MCF 10A (cell line): ENCODE measurements around the gene ZNF629. TPM values are rescaled to one million over a fixed set of nuclear protein-coding genes. Genes with fewer than 3 reads are reported as not detected.

ENCODE experiments used
- BruUV-seq: library from RNA; stranded (reverse); fragments of 400-500 nt; replicated peaks from 2 replicates; lab custom pipeline; 2021; lab: Mats Ljungman, UMichigan
- CTCF ChIA-PET: fragments of 300-600 bp; sonication (Branson Sonifier 250); formaldehyde crosslinking; extraction: SDS; loops from one replicate; lab custom pipeline; 2021; ENCODE audit warnings: antibody characterized with exemption, inconsistent platforms; lab: Yijun Ruan, JAX
- POLR2A ChIA-PET: fragments of 300-600, 350-650 bp; sonication (Branson Sonifier 250); formaldehyde crosslinking; extraction: SDS; loops from one replicate; lab custom pipeline; 2020; ENCODE audit warnings: antibody characterized with exemption, inconsistent platforms; lab: Yijun Ruan, JAX
- DNase-seq: peaks from one replicate; pipeline ENCODE4 v3.0.0-alpha.2; 2018; ENCODE audit not compliant: unreplicated experiment
- H3K27ac Mint-ChIP-seq: one replicate; pipeline ENCODE4 v1.8.0; 2022; ENCODE audit warnings: mild to moderate bottlenecking, low read depth, mixed read lengths; ENCODE audit not compliant: unreplicated experiment
- H3K27me3 Mint-ChIP-seq: one replicate; pipeline ENCODE4 v1.8.0; 2022; ENCODE audit warnings: mixed read lengths; ENCODE audit not compliant: insufficient read depth, unreplicated experiment
- H3K36me3 Mint-ChIP-seq: one replicate; pipeline ENCODE4 v1.8.0; 2022; ENCODE audit warnings: mild to moderate bottlenecking, moderate library complexity, mixed read lengths; ENCODE audit not compliant: insufficient read depth, unreplicated experiment
- H3K4me1 Mint-ChIP-seq: one replicate; pipeline ENCODE4 v1.8.0; 2022; ENCODE audit warnings: mixed read lengths; ENCODE audit not compliant: insufficient read depth, unreplicated experiment
- H3K4me3 Mint-ChIP-seq: one replicate; pipeline ENCODE4 v1.8.0; 2022; ENCODE audit warnings: mild to moderate bottlenecking, moderate library complexity, mixed read lengths; ENCODE audit not compliant: unreplicated experiment
- H3K9me3 Mint-ChIP-seq: one replicate; pipeline ENCODE4 v1.8.0; 2022; ENCODE audit warnings: mixed read lengths; ENCODE audit not compliant: unreplicated experiment
- CTCF ChIP-seq: fragments of 200-600 bp; IDR thresholded peaks from one replicate; pipeline ENCODE4 v1.8.0; 2022; ENCODE audit warnings: antibody characterized with exemption, mild to moderate bottlenecking; ENCODE audit not compliant: unreplicated experiment
- intact Hi-C: fragments of 100-400 bp; cut with micrococcal nuclease; formaldehyde crosslinking; loops from 2 replicates; pipeline ENCODE4 v1.14.1; 2022
- total RNA-seq: library from RNA; stranded (reverse); gene quantifications from 2 replicates; pipeline ENCODE4 v1.2.3, GENCODE V29; 2022

ZNF629 gene
- total RNA-seq, 1 experiment from 2014 or later: 10.9 TPM

GRCh38 chr16:30769379-30770089 lies 17.5 kb downstream of the ZNF629 start:
- H3K9me3 Mint-ChIP-seq: no peaks in the 10 kb centered on the region
- H3K27ac Mint-ChIP-seq: no peak overlapping the region
- H3K4me1 Mint-ChIP-seq: peaks cover 6% of the 10 kb centered on the region
- POLR2A ChIA-PET: interaction anchor here (0.7 kb wide), 1 partner anchor 171 kb away, joined by 3 read pairs; no protein-coding TSS in a partner anchor
- CTCF ChIA-PET: interaction anchor here (0.6 to 1.0 kb wide), 3 partner anchors 111 to 131 kb away, joined by 3 to 8 read pairs (median 3); no protein-coding TSS in a partner anchor
- intact Hi-C loops: no loop called here
- no peaks in the 10 kb centered on the region for H3K27me3 Mint-ChIP-seq
- DNase-seq: no peak
- no peak overlapping the region for H3K4me3 Mint-ChIP-seq
- H3K36me3 Mint-ChIP-seq: peaks cover 82% of the 10 kb centered on the region
- no TSS peak for BruUV-seq
- TF ChIP-seq CTCF: no peak

GRCh38 chr16:30768583-30769181 lies 18.3 kb downstream of the ZNF629 start:
- CTCF ChIA-PET: interaction anchor here (0.6 to 0.9 kb wide), 2 partner anchors 133 to 177 kb away, joined by 3 to 4 read pairs; no protein-coding TSS in a partner anchor
- H3K27me3 Mint-ChIP-seq: no peaks in the 10 kb centered on the region
- peaks cover 82% of the 10 kb centered on the region for H3K36me3 Mint-ChIP-seq
- no peak for TF ChIP-seq CTCF
- intact Hi-C loops: no loop called here
- no peak overlapping the region for H3K27ac Mint-ChIP-seq
- POLR2A ChIA-PET: no interaction called here
- peaks cover 9% of the 10 kb centered on the region for H3K4me1 Mint-ChIP-seq
- TSS peak; percentile 30 for BruUV-seq
- no peaks in the 10 kb centered on the region for H3K9me3 Mint-ChIP-seq
- no peak overlapping the region for H3K4me3 Mint-ChIP-seq
- no peak for DNase-seq

GRCh38 chr16:30767767-30768465 lies 19.1 kb downstream of the ZNF629 start:
- Mint-ChIP-seq H3K27me3 (no peaks in the 10 kb centered on the region), H3K4me3 (no peak overlapping the region), H3K9me3 (no peaks in the 10 kb centered on the region), H3K27ac (no peak overlapping the region), H3K4me1 (peaks cover 12% of the 10 kb centered on the region), H3K36me3 (peaks cover 83% of the 10 kb centered on the region)
- ChIA-PET POLR2A (interaction anchor here (1.3 kb wide), 1 partner anchor 27 kb away, joined by 6 read pairs; no protein-coding TSS in a partner anchor), CTCF (interaction anchor here (0.6 to 0.9 kb wide), 2 partner anchors 134 to 178 kb away, joined by 3 to 4 read pairs; no protein-coding TSS in a partner anchor)
- TF ChIP-seq CTCF: no peak
- intact Hi-C loops: no loop called here
- BruUV-seq: no TSS peak
- DNase-seq: no peak

- TF ChIP-seq CTCF: no peak
- H3K27me3 Mint-ChIP-seq: no peaks in the 10 kb centered on the region
- no peak overlapping the region for H3K27ac Mint-ChIP-seq
- H3K4me3 Mint-ChIP-seq: no peak overlapping the region
- no TSS peak for BruUV-seq
- no peaks in the 10 kb centered on the region for H3K9me3 Mint-ChIP-seq
- H3K4me1 Mint-ChIP-seq: peaks cover 6% of the 10 kb centered on the region
- peaks cover 82% of the 10 kb centered on the region for H3K36me3 Mint-ChIP-seq
- intact Hi-C loops: no loop called here
- CTCF ChIA-PET: no interaction called here
- POLR2A ChIA-PET: interaction anchor here (0.7 to 1.3 kb wide), 4 partner anchors 11 to 26 kb away, joined by 3 to 6 read pairs (median 4); no protein-coding TSS in a partner anchor
- no peak for DNase-seq
Observed at GRCh38 chr16:30766933-30767284, 20.1 kb downstream of the ZNF629 start.
